Peyer's patch (tissue), 4 donors: Measurements from ENCODE around the gene PIP4K2B.

Experiments used
- POLR2A ChIP-seq, 2 donors: fragments of 450-650 bp; IDR thresholded peaks; one replicate each; pipeline ENCODE4 v1.5.1; 2017; ENCODE audit warnings: antibody characterized with exemption in 2 of 2, mild to moderate bottlenecking in 2 of 2, moderate library complexity in 2 of 2
- TF ChIP-seq, protein P1 (sequence below), 6 experiments: fragments of 450-650 bp in 4 of 6; fragments of 200-600 bp in 2 of 6; sonication (generic) in 1 of 6; IDR thresholded peaks; one replicate each; pipeline ENCODE4 v1.5.1; 2017 to 2019; ENCODE audit warnings: antibody characterized with exemption in 6 of 6, mild to moderate bottlenecking in 3 of 6, moderate library complexity in 1 of 6

DNA sequence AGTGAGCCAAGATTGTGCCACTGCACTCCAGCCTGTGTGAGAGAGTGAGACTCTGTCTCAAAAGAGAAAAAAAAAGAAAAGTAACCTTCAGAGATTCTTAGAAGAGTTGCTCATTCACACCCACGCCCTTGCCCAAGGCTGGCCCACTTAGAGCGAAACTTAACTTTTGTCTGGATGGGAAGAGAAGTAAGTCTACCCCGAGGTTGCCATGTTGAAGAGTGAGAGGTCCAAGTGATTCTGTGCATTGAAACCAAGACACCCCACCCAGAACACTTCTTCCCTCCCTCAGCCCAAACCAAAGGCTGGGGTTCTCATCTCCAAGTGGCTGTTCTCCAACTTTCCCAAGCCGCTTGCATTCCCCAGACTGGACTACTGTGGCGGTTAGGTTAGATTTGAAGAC is 71.6 kb downstream of the PIP4K2B start:
- TF ChIP-seq, protein P1, sequence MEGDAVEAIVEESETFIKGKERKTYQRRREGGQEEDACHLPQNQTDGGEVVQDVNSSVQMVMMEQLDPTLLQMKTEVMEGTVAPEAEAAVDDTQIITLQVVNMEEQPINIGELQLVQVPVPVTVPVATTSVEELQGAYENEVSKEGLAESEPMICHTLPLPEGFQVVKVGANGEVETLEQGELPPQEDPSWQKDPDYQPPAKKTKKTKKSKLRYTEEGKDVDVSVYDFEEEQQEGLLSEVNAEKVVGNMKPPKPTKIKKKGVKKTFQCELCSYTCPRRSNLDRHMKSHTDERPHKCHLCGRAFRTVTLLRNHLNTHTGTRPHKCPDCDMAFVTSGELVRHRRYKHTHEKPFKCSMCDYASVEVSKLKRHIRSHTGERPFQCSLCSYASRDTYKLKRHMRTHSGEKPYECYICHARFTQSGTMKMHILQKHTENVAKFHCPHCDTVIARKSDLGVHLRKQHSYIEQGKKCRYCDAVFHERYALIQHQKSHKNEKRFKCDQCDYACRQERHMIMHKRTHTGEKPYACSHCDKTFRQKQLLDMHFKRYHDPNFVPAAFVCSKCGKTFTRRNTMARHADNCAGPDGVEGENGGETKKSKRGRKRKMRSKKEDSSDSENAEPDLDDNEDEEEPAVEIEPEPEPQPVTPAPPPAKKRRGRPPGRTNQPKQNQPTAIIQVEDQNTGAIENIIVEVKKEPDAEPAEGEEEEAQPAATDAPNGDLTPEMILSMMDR (IDR thresholded peaks at IDR 0.05), result no peak
- no peak for TF ChIP-seq POLR2A (IDR thresholded peaks at IDR 0.05)
